ENCODE data around the gene TSBP1.
"Not testable (repeated sequence)": the region's sequence is repeated elsewhere in the genome, so short reads cannot be mapped to it uniquely, and the experiment has no call there.

Gene TSBP1

GRCh38 chr6:32273801-32274577, 97.7 kb downstream of the TSBP1 start:
- not testable (repeated sequence) for DNase-seq

DNA sequence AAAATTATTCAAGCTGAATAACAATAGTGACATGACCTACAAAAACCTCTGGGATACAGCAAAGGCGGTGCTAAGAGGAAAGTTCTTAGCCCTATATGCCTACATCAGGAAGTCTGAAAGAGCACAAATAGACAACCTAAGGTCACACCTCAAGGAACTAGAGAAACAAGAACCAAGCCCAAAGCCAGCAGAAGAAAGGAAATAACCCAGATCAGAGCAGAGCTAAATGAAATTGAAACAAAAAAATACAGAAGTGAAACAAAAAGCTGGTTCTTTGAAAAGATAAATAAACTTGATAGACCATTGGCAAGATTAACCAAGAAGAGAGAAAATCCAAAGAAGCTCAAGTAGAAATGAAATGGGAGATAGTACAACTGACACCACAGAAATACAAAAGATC, 100.3 kb downstream of the TSBP1 start:
- no peak for DNase-seq

GRCh38 chr6:32268459-32268858, 103.2 kb downstream of the TSBP1 start:
- not testable (repeated sequence) for DNase-seq

DNA sequence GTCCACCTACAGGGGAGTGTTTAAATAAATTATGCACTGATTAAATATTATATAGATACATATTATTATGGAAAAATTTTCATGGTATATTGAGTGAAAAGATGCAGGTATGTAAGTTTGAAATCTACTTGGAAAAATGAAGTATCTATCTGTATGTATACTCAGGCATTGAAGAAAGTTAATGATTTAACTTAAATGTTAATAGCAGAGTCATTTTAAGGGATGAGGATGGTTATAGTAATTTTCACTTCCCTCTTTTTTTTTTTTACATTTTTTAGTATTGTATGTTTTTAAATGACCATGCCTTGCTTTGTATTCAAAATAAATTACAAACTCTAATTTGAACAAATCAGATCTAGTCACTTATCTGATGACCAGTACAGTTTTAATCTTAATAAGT, 104.7 kb downstream of the TSBP1 start:
- DNase-seq: no peak

DNA sequence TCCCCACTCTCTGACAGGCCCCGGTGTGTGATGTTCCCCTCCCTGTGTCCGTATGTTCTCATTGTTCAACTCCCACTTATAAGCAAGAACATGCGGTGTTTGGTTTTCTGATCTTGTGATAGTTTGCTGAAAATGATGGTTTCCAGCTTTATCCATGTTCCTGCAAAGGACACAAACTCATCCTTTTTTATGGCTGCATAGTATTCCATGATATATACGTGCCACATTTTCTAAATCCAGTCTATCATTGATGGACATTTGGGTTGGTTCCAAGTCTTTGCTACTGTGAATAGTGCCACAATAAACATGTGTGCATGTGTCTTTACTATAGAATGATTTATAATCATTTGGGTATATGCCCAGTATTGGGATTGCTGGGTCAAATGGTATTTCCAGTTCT, 114.4 kb downstream of the TSBP1 start:
- not testable (repeated sequence) for DNase-seq

DNA sequence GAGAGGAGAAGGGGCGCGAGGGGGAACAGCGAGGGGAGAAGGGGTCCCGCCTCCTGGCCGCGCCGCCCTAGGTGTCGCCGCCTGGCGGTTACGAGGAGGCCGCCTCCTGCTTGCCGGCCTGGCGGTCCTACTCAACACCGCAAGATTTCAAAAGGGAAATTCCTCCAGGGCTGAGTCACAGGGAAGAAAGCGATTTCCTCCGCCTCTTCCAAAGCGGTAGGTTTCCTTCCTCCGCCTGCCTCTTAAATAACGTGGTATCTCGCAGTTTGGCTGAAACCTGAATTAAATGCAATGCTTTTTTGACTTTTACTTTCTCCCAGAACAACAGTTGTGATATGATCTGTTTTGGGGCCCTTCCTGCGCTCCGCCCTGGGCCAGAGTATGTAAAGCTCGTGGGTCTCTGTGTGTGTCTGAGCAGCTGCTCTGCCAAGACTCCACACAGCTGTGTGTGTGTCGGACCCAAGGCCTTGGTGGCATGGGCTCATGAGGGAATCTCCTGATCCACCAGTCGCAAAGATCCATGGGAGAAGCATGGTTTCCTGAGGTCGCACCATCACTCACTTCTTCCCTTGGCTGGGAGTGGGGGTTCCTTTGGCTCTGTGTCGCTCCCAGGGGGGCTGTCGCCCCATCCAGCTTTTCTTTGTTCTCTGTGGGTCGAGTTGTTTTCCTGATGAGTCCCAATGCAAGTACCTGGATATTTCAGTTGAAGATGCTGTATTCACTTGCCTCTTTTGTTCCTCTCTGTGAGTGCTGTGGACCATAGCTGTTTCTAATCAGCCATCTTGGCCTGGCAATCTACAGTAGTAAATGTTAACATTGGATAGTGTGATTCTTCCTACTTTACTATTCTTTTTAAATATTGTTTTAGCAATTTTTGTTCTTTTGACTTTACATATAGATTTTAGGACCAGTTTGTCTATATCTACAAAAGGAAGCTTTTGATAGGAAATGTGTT, 116.2 kb downstream of the TSBP1 start:
- DNase-seq: no peak

DNA sequence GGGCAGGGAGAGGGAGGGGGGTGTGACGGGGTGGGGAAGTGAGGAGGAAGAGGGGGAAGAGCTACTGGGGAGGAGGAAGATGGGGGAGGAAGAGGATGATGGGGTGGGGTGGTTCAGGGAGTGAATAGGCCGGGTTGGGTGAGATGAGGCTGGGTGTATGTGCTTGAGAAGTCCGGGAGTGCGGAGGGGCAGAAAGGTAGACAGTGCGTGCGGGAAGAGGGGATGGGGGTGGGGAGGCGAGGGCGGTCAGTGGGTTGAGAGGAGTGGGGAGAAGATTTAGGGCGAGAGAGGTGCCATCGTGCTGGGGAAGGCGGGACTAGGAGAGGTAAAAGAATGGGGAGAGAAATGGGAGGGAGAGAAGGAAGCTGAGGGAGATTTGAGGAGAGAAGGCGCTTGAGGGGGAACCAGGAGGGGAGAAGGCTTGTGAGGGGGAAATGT, 116.9 kb downstream of the TSBP1 start:
- DNase-seq: no peak

DNA sequence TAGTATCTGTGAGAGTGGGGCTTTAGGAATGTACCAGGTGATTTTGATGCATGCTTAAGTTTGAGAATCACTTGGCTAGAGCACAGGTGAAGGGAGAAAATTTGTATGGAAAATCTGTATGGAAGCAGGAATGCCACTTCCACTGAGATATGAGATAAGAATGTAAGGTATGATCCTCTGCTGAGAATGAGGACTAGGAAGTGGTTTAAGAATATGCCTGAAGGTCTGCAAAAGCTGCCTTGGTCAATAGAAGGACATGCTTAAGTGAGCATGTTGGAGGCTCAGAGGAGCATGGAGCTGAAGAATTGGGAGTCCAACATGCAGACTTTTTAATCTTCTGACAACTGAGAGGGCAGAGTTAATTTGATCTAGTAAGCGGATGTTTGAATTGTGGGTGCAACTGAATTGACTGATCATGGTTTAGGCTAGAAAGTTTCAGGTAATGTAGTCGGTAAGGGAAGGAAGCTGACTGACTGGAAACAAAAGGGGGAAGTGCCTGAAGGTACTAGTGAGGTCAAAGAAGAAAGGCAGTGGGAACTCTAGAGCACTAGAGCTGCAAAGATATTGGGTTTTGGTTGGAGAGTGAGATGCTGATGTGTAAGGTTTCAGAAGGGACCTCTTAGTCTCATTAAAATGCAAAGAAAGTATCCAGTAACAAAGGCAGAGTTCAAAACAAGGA, 119.2 kb downstream of the TSBP1 start:
- no peak for DNase-seq

GRCh38 chr6:32249262-32249661, 122.4 kb downstream of the TSBP1 start:
- no peak for DNase-seq

DNA sequence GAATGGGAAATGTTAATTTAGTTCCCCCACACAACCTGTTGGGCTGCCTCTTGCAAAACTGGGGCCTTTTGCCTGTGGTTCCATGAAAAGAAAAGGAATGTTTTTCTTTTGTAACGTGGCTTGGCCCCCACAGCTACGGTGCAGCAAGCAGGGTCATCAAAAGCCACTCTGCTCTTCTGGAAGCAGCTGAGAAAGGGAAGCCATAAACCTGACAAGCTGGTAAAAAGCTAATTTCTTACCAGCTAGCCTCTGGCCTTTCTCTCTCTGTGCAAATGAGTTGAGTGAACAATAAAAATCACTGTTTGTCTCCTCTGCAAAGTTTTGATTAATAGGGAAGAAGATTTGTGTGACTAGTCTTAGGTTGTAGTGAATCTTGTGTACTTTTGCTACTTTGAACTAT, 124.3 kb downstream of the TSBP1 start:
- no peak for DNase-seq

GRCh38 chr6:32244946-32245398, 126.7 kb downstream of the TSBP1 start:
- no peak for DNase-seq

GRCh38 chr6:32244270-32244669, 127.4 kb downstream of the TSBP1 start:
- no peak for DNase-seq
